TTC549 (cell line): ENCODE data around the gene CNOT4.
"Not testable (repeated sequence)": the region's sequence is repeated elsewhere in the genome, so short reads cannot be mapped to it uniquely, and the experiment has no call there.

Experiments
- FAIRE-seq: peaks from 2 replicates; lab custom pipeline; 2012; peaks lifted over from hg19 to GRCh38; lab: Jason Lieb, UNC

Gene CNOT4

GRCh38 chr7:135510592-135511183 is 786 bp upstream of the CNOT4 start:
- no peak for FAIRE-seq

- FAIRE-seq: no peak
These were observed 388 bp downstream of the CNOT4 start for GRCh38 chr7:135509589-135509838.

GRCh38 chr7:135508883-135509588 is 866 bp downstream of the CNOT4 start:
- no peak for FAIRE-seq

GRCh38 chr7:135501402-135501801 is 8.5 kb downstream of the CNOT4 start:
- no peak for FAIRE-seq

GRCh38 chr7:135499818-135500217 is 10.1 kb downstream of the CNOT4 start:
- FAIRE-seq: no peak

- FAIRE-seq: not testable (repeated sequence)
These were observed 12.7 kb downstream of the CNOT4 start for GRCh38 chr7:135497161-135497560.

GRCh38 chr7:135493362-135493761 is 16.5 kb downstream of the CNOT4 start:
- no peak for FAIRE-seq

- FAIRE-seq: no peak
These were observed 17.8 kb downstream of the CNOT4 start for GRCh38 chr7:135492151-135492550.

- no peak for FAIRE-seq
These were observed 19.1 kb downstream of the CNOT4 start for GRCh38 chr7:135490783-135491182.

GRCh38 chr7:135489791-135490190 is 20.1 kb downstream of the CNOT4 start:
- FAIRE-seq: no peak

- FAIRE-seq: no peak
These were observed 23.5 kb downstream of the CNOT4 start for GRCh38 chr7:135486261-135486920.

- no peak for FAIRE-seq
These were observed 28.3 kb downstream of the CNOT4 start for GRCh38 chr7:135481598-135481979.

- FAIRE-seq: no peak
These were observed 28.8 kb downstream of the CNOT4 start for GRCh38 chr7:135480966-135481597.

- FAIRE-seq: no peak
These were observed 34.4 kb downstream of the CNOT4 start for GRCh38 chr7:135475521-135475920.

GRCh38 chr7:135469705-135470104 is 40.2 kb downstream of the CNOT4 start:
- FAIRE-seq: not testable (repeated sequence)

GRCh38 chr7:135467207-135467711 is 42.6 kb downstream of the CNOT4 start:
- no peak for FAIRE-seq

GRCh38 chr7:135466442-135467206 is 43.3 kb downstream of the CNOT4 start:
- FAIRE-seq: no peak

GRCh38 chr7:135463908-135464307 is 46.0 kb downstream of the CNOT4 start:
- FAIRE-seq: no peak

GRCh38 chr7:135459951-135460567 is 49.8 kb downstream of the CNOT4 start:
- no peak for FAIRE-seq

- FAIRE-seq: no peak
These were observed 50.8 kb downstream of the CNOT4 start for GRCh38 chr7:135459076-135459475.

GRCh38 chr7:135454060-135454459 is 55.8 kb downstream of the CNOT4 start:
- FAIRE-seq: no peak

GRCh38 chr7:135449436-135449835 is 60.5 kb downstream of the CNOT4 start:
- FAIRE-seq: no peak
